HG03571 (cell line): ENCODE data around the gene NUDT4B.
"Not testable (repeated sequence)": the region's sequence is repeated elsewhere in the genome, so short reads cannot be mapped to it uniquely, and the experiment has no call there.

Experiments used
- ATAC-seq: cut with Tn5 transposase; IDR thresholded peaks from one replicate; pipeline ENCODE4 v1.9.1; 2021; ENCODE audit not compliant: unreplicated experiment

The NUDT4B gene

GRCh38 chr1:148735538-148735937 is 13.0 kb upstream of the NUDT4B start:
- ATAC-seq: peak; percentile 54

GRCh38 chr1:148738667-148739066 is 9.9 kb upstream of the NUDT4B start:
- ATAC-seq: not testable (repeated sequence)

GRCh38 chr1:148743200-148743599 is 5.4 kb upstream of the NUDT4B start:
- ATAC-seq: not testable (repeated sequence)

- peak; percentile 64 for ATAC-seq
Observed at GRCh38 chr1:148743726-148744720, 4.6 kb upstream of the NUDT4B start.

- ATAC-seq: peak; percentile 70
Observed at GRCh38 chr1:148749335-148749681, 734 bp downstream of the NUDT4B start.

- not testable (repeated sequence) for ATAC-seq
Observed at GRCh38 chr1:148756231-148756630, 7.7 kb downstream of the NUDT4B start.

- not testable (repeated sequence) for ATAC-seq
Observed at GRCh38 chr1:148757446-148757845, 8.9 kb downstream of the NUDT4B start.

GRCh38 chr1:148758412-148758811 is 9.8 kb downstream of the NUDT4B start:
- ATAC-seq: peak; percentile 96

- ATAC-seq: not testable (repeated sequence)
Observed at GRCh38 chr1:148758925-148759324, 10.4 kb downstream of the NUDT4B start.

GRCh38 chr1:148759749-148760148 is 11.2 kb downstream of the NUDT4B start:
- ATAC-seq: not testable (repeated sequence)

GRCh38 chr1:148760206-148760605 is 11.6 kb downstream of the NUDT4B start:
- ATAC-seq: not testable (repeated sequence)

GRCh38 chr1:148761360-148761759 is 12.8 kb downstream of the NUDT4B start:
- not testable (repeated sequence) for ATAC-seq

GRCh38 chr1:148765238-148766019 is 16.9 kb downstream of the NUDT4B start:
- not testable (repeated sequence) for ATAC-seq

GRCh38 chr1:148768541-148768940 is 20.0 kb downstream of the NUDT4B start:
- not testable (repeated sequence) for ATAC-seq

GRCh38 chr1:148769495-148769894 is 20.9 kb downstream of the NUDT4B start:
- not testable (repeated sequence) for ATAC-seq

GRCh38 chr1:148773690-148774089 is 25.1 kb downstream of the NUDT4B start:
- not testable (repeated sequence) for ATAC-seq

GRCh38 chr1:148774102-148774501 is 25.5 kb downstream of the NUDT4B start:
- ATAC-seq: not testable (repeated sequence)

GRCh38 chr1:148775263-148775662 is 26.7 kb downstream of the NUDT4B start:
- not testable (repeated sequence) for ATAC-seq

GRCh38 chr1:148777649-148778048 is 29.1 kb downstream of the NUDT4B start:
- ATAC-seq: not testable (repeated sequence)

- ATAC-seq: not testable (repeated sequence)
Observed at GRCh38 chr1:148780404-148780803, 31.8 kb downstream of the NUDT4B start.

- ATAC-seq: not testable (repeated sequence)
Observed at GRCh38 chr1:148791543-148792099, 43.0 kb downstream of the NUDT4B start.
